H1 (cell line): ENCODE measurements around the gene CLDN24. TPM values are rescaled to one million over a fixed set of nuclear protein-coding genes. Genes with fewer than 3 reads are reported as not detected.

ENCODE experiments used
- CTCF ChIA-PET: fragments of 300-600 bp; sonication (Branson Sonifier 250); formaldehyde crosslinking; loops from one replicate; lab custom pipeline; 2021; ENCODE audit not compliant: partially characterized antibody; lab: Charles Lee
- POLR2A ChIA-PET: fragments of 300-600 bp; sonication (Branson Sonifier 250); formaldehyde crosslinking; loops from one replicate; lab custom pipeline; 2021; ENCODE audit warnings: inconsistent platforms; ENCODE audit not compliant: partially characterized antibody; lab: Charles Lee
- DNase-seq, 2 experiments: peaks; one replicate each; pipeline versions ENCODE4 v3.0.0 to v3.0.0-alpha.2; 2010 to 2022; ENCODE audit warnings: low spot score in 2 of 2, low read depth in 1 of 2, mixed read lengths in 1 of 2
- FAIRE-seq: peaks from 2 replicates; lab custom pipeline; 2011; peaks lifted over from hg19 to GRCh38; lab: Jason Lieb, UNC
- H2AFZ ChIP-seq: 2 replicates; pipeline ENCODE4 v1.8.1; 2012; ENCODE audit warnings: low read length, inconsistent platforms
- H2AK5ac ChIP-seq: 2 replicates; pipeline ENCODE4 v1.6.1; 2013; ENCODE audit warnings: low read depth, low read length
- H2BK120ac ChIP-seq: replicated peaks from 2 replicates; pipeline ENCODE3; 2013; ENCODE audit warnings: low read depth, low read length, inconsistent platforms
- H2BK12ac ChIP-seq: 2 replicates; pipeline ENCODE4 v1.6.1; 2013; ENCODE audit warnings: low read depth, low read length
- H2BK15ac ChIP-seq: 2 replicates; pipeline ENCODE4 v1.6.1; 2013; ENCODE audit warnings: low read length
- H2BK20ac ChIP-seq: 2 replicates; pipeline ENCODE4 v1.6.1; 2013; ENCODE audit warnings: low read length
- H2BK5ac ChIP-seq: 2 replicates; pipeline ENCODE4 v1.6.1; 2013; ENCODE audit warnings: low read depth, low read length
- H3K14ac ChIP-seq: 2 replicates; pipeline ENCODE4 v1.6.1; 2013; ENCODE audit warnings: inconsistent platforms; ENCODE audit not compliant: insufficient read length
- H3K18ac ChIP-seq: 2 replicates; pipeline ENCODE4 v1.6.1; 2013; ENCODE audit warnings: low read length; ENCODE audit errors: extremely low read depth
- H3K23ac ChIP-seq: 2 replicates; pipeline ENCODE4 v1.6.1; 2013; ENCODE audit warnings: inconsistent platforms; ENCODE audit not compliant: insufficient read length
- H3K23me2 ChIP-seq: 2 replicates; pipeline ENCODE4 v1.6.1; 2013; ENCODE audit warnings: low read depth, low read length
- H3K27ac ChIP-seq: 2 replicates; pipeline ENCODE4 v1.6.1; 2011; ENCODE audit warnings: low read depth, low read length, inconsistent platforms
- H3K27me3 ChIP-seq, 4 experiments: replicated peaks in 1 of 4; 1 replicate in 1 of 4; 2 replicates in 3 of 4; pipeline versions ENCODE4 v1.6.1 to v1.8.1; 2011 to 2013; ENCODE audit warnings: low read length in 3 of 4, mild to moderate bottlenecking in 3 of 4, inconsistent platforms in 2 of 4, mixed read lengths in 2 of 4, moderate library complexity in 1 of 4; ENCODE audit not compliant: control insufficient read depth in 3 of 4, insufficient read depth in 3 of 4; ENCODE audit errors: extremely low read depth in 1 of 4
- H3K36me3 ChIP-seq, 4 experiments: 2 replicates each; pipeline versions ENCODE4 v1.6.1 to v1.8.1; 2011 to 2013; ENCODE audit warnings: mild to moderate bottlenecking in 4 of 4, low read length in 3 of 4, moderate library complexity in 2 of 4, control low read depth in 1 of 4, inconsistent platforms in 1 of 4; ENCODE audit not compliant: insufficient read depth in 4 of 4, control insufficient read depth in 2 of 4
- H3K4ac ChIP-seq: replicated peaks from 2 replicates; pipeline ENCODE3; 2013; ENCODE audit warnings: low read length, low read depth, mixed read lengths, inconsistent platforms; ENCODE audit not compliant: insufficient read length
- H3K4me1 ChIP-seq, 4 experiments: replicated peaks in 1 of 4; 1 replicate in 1 of 4; 2 replicates in 3 of 4; pipeline versions ENCODE4 v1.6.1 to v1.8.1; 2011 to 2013; ENCODE audit warnings: low read length in 3 of 4, inconsistent platforms in 2 of 4, mixed read lengths in 1 of 4; ENCODE audit not compliant: insufficient read depth in 4 of 4, control insufficient read depth in 3 of 4
- H3K4me2 ChIP-seq, 2 experiments: 2 replicates each; pipeline versions ENCODE4 v1.6.1 to v1.8.1; 2011 to 2013; ENCODE audit warnings: low read depth in 2 of 2, low read length in 2 of 2, control low read depth in 1 of 2, inconsistent platforms in 1 of 2, mild to moderate bottlenecking in 1 of 2; ENCODE audit not compliant: insufficient read depth in 1 of 2
- H3K4me3 ChIP-seq, 4 experiments: fragments of 200-600, 300-600 bp in 1 of 4; sonication (generic), shearing (Covaris generic), sonication (Bioruptor Twin) in 1 of 4; 2 replicates each; pipeline versions ENCODE4 v1.5.1 to v1.8.1; 2011 to 2016; ENCODE audit warnings: low read length in 4 of 4, low read depth in 3 of 4, control low read depth in 2 of 4, inconsistent platforms in 2 of 4, mild to moderate bottlenecking in 2 of 4, mixed read lengths in 1 of 4, moderate library complexity in 1 of 4; ENCODE audit not compliant: insufficient read depth in 2 of 4; ENCODE audit errors: extremely low read depth in 1 of 4
- H3K56ac ChIP-seq: replicated peaks from 2 replicates; pipeline ENCODE3; 2013; ENCODE audit warnings: low read depth, mild to moderate bottlenecking, mixed read lengths, low read length, inconsistent platforms; ENCODE audit not compliant: insufficient read length
- H3K79me1 ChIP-seq: 2 replicates; pipeline ENCODE4 v1.6.1; 2013; ENCODE audit warnings: low read depth, low read length, control low read depth
- H3K79me2 ChIP-seq, 2 experiments: 2 replicates each; pipeline versions ENCODE4 v1.6.1 to v1.8.1; 2012 to 2013; ENCODE audit warnings: low read length in 2 of 2, mild to moderate bottlenecking in 2 of 2, inconsistent platforms in 1 of 2; ENCODE audit not compliant: insufficient read depth in 2 of 2, control insufficient read depth in 1 of 2
- H3K9ac ChIP-seq, 4 experiments: replicated peaks in 1 of 4; 1 replicate in 1 of 4; 2 replicates in 3 of 4; pipeline versions ENCODE4 v1.6.1 to v1.8.1; 2011 to 2013; ENCODE audit warnings: low read depth in 3 of 4, low read length in 3 of 4, control low read depth in 2 of 4, mild to moderate bottlenecking in 2 of 4, moderate library complexity in 2 of 4, inconsistent platforms in 1 of 4; ENCODE audit errors: extremely low read depth in 1 of 4
- H3K9me3 ChIP-seq, 2 experiments: 2 replicates each; pipeline versions ENCODE4 v1.6.1 to v1.8.1; 2012 to 2013; ENCODE audit warnings: mild to moderate bottlenecking in 2 of 2, moderate library complexity in 2 of 2, control low read depth in 1 of 2, inconsistent platforms in 1 of 2, low read depth in 1 of 2, low read length in 1 of 2, mixed read lengths in 1 of 2; ENCODE audit not compliant: insufficient read depth in 2 of 2
- H4K20me1 ChIP-seq, 2 experiments: replicated peaks in 1 of 2; 2 replicates each; pipeline versions ENCODE3 to v1.8.1; 2011 to 2013; ENCODE audit warnings: inconsistent platforms in 2 of 2, low read length in 2 of 2, mild to moderate bottlenecking in 1 of 2; ENCODE audit not compliant: insufficient read depth in 2 of 2, control insufficient read depth in 1 of 2
- H4K5ac ChIP-seq: 2 replicates; pipeline ENCODE4 v1.6.1; 2013; ENCODE audit warnings: low read length, low read depth, mixed read lengths, inconsistent platforms; ENCODE audit not compliant: insufficient read length
- H4K8ac ChIP-seq: 2 replicates; pipeline ENCODE4 v1.8.0; 2013; ENCODE audit warnings: mild to moderate bottlenecking, moderate library complexity, low read length, inconsistent platforms; ENCODE audit not compliant: insufficient read depth; ENCODE audit errors: extremely low read depth
- H4K91ac ChIP-seq: replicated peaks from 2 replicates; pipeline ENCODE3; 2013; ENCODE audit warnings: low read length, mixed read lengths, inconsistent platforms; ENCODE audit not compliant: insufficient read length
- CHD2 ChIP-seq: IDR thresholded peaks from 2 replicates; pipeline ENCODE4 v1.6.1; 2012; ENCODE audit warnings: low read length, improper control_type of control experiment
- CREB1 ChIP-seq: IDR thresholded peaks from 2 replicates; pipeline ENCODE4 v1.6.1; 2012; ENCODE audit warnings: inconsistent platforms
- CTCF ChIP-seq, 3 experiments: IDR thresholded peaks; 1 replicate in 2 of 3; 2 replicates in 1 of 3; pipeline versions ENCODE4 v1.5.1 to v1.6.1; 2011; ENCODE audit warnings: low read length in 3 of 3, mild to moderate bottlenecking in 3 of 3, inconsistent platforms in 2 of 3, low read depth in 1 of 3, moderate library complexity in 1 of 3; ENCODE audit not compliant: insufficient read depth in 1 of 3; ENCODE audit errors: control extremely low read depth in 1 of 3
- EGR1 ChIP-seq: IDR thresholded peaks from 2 replicates; pipeline ENCODE4 v1.6.1; 2011; ENCODE audit warnings: low read depth, low read length, borderline replicate concordance
- MAX ChIP-seq: IDR thresholded peaks from 2 replicates; pipeline ENCODE4 v1.6.1; 2012; ENCODE audit warnings: inconsistent platforms
- POLR2A ChIP-seq, 2 experiments: IDR thresholded peaks; 1 replicate in 1 of 2; 2 replicates in 1 of 2; pipeline ENCODE4 v1.6.1; 2011; ENCODE audit warnings: low read depth in 2 of 2, low read length in 2 of 2, mild to moderate bottlenecking in 2 of 2; ENCODE audit errors: control extremely low read depth in 1 of 2
- SAP30 ChIP-seq: fragments of 300-600 bp; sonication (generic); IDR thresholded peaks from 2 replicates; pipeline ENCODE4 v1.7.1; 2012; ENCODE audit warnings: low read length, moderate library complexity, mild to moderate bottlenecking, inconsistent platforms; ENCODE audit not compliant: insufficient read depth, insufficient replicate concordance
- WGBS, 2 experiments: shearing (Covaris generic) in 1 of 2; methylation state at CpG; one replicate each; pipeline versions ENCODE4 v1.1.6 to v1.1.7; 2013 to 2015; ENCODE audit warnings: low lambda C conversion rate in 2 of 2, mixed read lengths in 2 of 2, inconsistent platforms in 1 of 2, low coverage in 1 of 2, missing lambda C conversion rate in 1 of 2; ENCODE audit not compliant: insufficient replicate concordance in 2 of 2, insufficient coverage in 1 of 2, insufficient read length in 1 of 2; ENCODE audit errors: extremely low coverage in 1 of 2, missing lambda C conversion rate in 1 of 2; 5-methylcytosine and 5-hydroxymethylcytosine counted together
- polyA plus RNA-seq, 7 experiments: library from polyadenylated mRNA; depleted of rRNA in 3 of 7; stranded (reverse) in 5 of 7; unstranded in 2 of 7; fragments of >200 nt in 5 of 7; fragments of 200-250 nt in 2 of 7; gene quantifications; 1 replicate in 5 of 7; 2 replicates in 1 of 7; 4 replicates in 1 of 7; pipeline versions ENCODE4 v1.2.1 to v1.2.3, GENCODE V29; 2011 to 2013; ENCODE audit warnings: missing spikeins in 2 of 7, mixed read lengths in 2 of 7
- total RNA-seq: library from RNA; stranded (reverse); fragmentation: NEBNext Ultra II Directional; extraction: Animal tissue kit (Norgen Biotek cat#: 25700); gene quantifications from 2 replicates; pipeline ENCODE4 v1.2.1, GENCODE V29; 2021

The CLDN24 gene
- total and polyA plus RNA-seq, 2 of the 8 experiments (the other 6 are each of a cell fraction or from before 2014, with no cell fraction given), result not detected

GRCh38 chr4:183348136-183348535 lies 25.9 kb upstream of the CLDN24 start:
- 86% methylated on average over 12 of the region's 12 CpGs; no CpG with 5 or more reads in 1 of the 2 experiments for WGBS, 2 experiments
- no peak for TF ChIP-seq CTCF (IDR thresholded peaks at IDR 0.05; ENCODE audit: control extremely low read depth in 1 of 3, insufficient read depth in 1 of 3, low read depth in 1 of 3, low read length in 3 of 3)
- TF ChIP-seq EGR1, result no peak
- TF ChIP-seq MAX, result no peak
- TF ChIP-seq CREB1, result no peak
- TF ChIP-seq POLR2A (IDR thresholded peaks at IDR 0.05; ENCODE audit: control extremely low read depth in 1 of 2, low read depth in 2 of 2, low read length in 2 of 2), result no peak
- TF ChIP-seq SAP30, result no peak
- TF ChIP-seq CHD2, result no peak

More at GRCh38 chr4:183348136-183348535, 25.9 kb upstream of the CLDN24 start:
- Histone ChIP-seq H2BK12ac (no peak overlapping the region), H2AFZ (no peak overlapping the region), H3K4me3 (no peak overlapping the region), H3K23ac (no peak overlapping the region), H3K9me3 (no peaks in the 10 kb centered on the region), H2BK20ac (no peak overlapping the region), H3K27ac (no peak overlapping the region), H3K27me3 (no peaks in the 10 kb centered on the region), H3K23me2 (no peaks in the 10 kb centered on the region), H4K91ac (no peak overlapping the region), H2BK5ac (no peak overlapping the region), H4K8ac (no peak overlapping the region), H3K4me1 (no peaks in the 10 kb centered on the region), H3K14ac (no peak overlapping the region), H3K4me2 (no peak overlapping the region), H3K9ac (no peak overlapping the region), H3K79me1 (no peaks in the 10 kb centered on the region), H4K5ac (no peak overlapping the region), H2AK5ac (no peak overlapping the region), H2BK15ac (no peak overlapping the region), H3K56ac (no peak overlapping the region), H3K4ac (no peak overlapping the region), H3K18ac (no peak overlapping the region; the same call in 1 of the 2 replicates), H4K20me1 (no peaks in the 10 kb centered on the region), H3K36me3 (no peaks in the 10 kb centered on the region), H2BK120ac (no peak overlapping the region), H3K79me2 (no peaks in the 10 kb centered on the region)
- CTCF ChIA-PET, result no interaction called here
- POLR2A ChIA-PET, result no interaction called here
- FAIRE-seq, result no peak
- DNase-seq, result no peak
